GM18951 (cell line): ENCODE results near the gene TBC1D8.

Source experiments
- POLR2A ChIP-seq: IDR thresholded peaks from 4 replicates; pipeline ENCODE4 v1.6.1; 2011; ENCODE audit warnings: mild to moderate bottlenecking; ENCODE audit not compliant: insufficient read length, insufficient read depth; ENCODE audit errors: extremely low read depth
- in situ Hi-C: fragments of 300-500 bp; cut with MboI; formaldehyde crosslinking; loops from one replicate; pipeline ENCODE4 v1.12.0; 2022; ENCODE audit warnings: low sequenced_read_pairs, mixed read lengths, inconsistent platforms; ENCODE audit not compliant: unreplicated experiment

TBC1D8 gene

GRCh38 chr2:101026923-101027469 is 124.2 kb downstream of the TBC1D8 start:
- TF ChIP-seq POLR2A = no peak
- in situ Hi-C loops = no loop called here

DNA sequence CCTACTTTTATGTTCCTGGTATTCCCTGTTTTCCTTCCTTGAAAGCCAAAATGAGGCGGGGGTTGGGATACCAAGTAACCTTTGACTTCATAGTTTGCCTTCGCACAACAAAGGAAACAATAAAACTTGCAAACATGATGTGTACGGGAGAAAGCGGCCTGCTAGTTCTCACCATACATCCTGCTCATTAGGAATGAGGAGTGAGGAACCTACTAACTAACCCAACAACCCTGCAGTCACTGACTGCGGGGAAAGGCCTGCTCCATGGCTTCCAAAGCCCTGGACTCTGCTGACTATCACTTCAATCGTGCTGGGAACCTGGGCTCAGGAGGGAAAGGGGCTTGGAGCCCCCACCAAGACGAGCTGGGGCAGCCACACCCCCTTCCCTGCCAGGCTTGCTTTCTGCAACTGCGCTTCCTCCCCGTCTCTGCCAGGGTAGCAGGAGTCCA is 124.9 kb downstream of the TBC1D8 start:
- in situ Hi-C loops = no loop called here
- TF ChIP-seq POLR2A = no peak

- in situ Hi-C loops = no loop called here
- TF ChIP-seq POLR2A = no peak
Observed at GRCh38 chr2:101025561-101025960, 125.6 kb downstream of the TBC1D8 start.

GRCh38 chr2:101023327-101024107 is 127.7 kb downstream of the TBC1D8 start:
- TF ChIP-seq POLR2A = no peak
- in situ Hi-C loops = no loop called here

GRCh38 chr2:101022221-101022620 is 129.0 kb downstream of the TBC1D8 start:
- TF ChIP-seq POLR2A = no peak
- in situ Hi-C loops = no loop called here

DNA sequence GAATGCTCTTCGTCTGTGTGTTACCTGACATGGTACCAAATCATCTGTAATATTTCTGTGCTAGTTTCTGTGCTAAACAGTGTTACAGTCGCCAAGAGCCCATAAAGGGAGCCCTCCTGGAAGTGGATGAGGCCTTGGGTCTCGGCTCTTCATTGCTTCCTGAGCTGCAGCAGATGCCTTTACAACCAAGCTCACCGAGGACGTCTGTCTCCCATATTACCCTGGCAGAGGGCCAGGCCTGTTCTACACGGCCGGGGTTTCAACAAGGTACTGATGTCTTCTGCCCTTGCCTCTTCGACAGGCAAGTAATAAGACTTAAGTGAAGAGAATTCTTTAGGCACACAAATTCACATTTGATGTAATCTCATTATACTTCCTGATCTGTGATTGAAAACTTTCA is 132.2 kb downstream of the TBC1D8 start:
- in situ Hi-C loops = no loop called here
- no peak for TF ChIP-seq POLR2A

DNA sequence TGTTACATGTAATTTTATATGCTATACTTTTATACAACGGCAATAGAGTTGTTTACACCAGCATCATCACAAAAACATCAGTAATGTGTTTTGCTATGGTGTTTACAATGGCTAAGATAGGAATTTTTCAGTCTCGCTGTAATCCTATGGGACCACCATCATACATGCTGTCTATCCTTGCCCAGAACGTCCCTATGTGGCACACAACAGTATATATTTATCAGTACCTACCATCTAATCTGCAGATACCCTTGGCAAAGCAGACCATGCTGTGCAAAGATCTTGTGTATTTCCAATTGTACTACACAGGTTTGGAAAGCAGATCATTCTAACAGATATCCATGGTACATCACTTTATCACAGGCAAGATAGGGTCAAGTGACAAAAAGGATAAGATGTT is 133.8 kb downstream of the TBC1D8 start:
- in situ Hi-C loops = no loop called here

DNA sequence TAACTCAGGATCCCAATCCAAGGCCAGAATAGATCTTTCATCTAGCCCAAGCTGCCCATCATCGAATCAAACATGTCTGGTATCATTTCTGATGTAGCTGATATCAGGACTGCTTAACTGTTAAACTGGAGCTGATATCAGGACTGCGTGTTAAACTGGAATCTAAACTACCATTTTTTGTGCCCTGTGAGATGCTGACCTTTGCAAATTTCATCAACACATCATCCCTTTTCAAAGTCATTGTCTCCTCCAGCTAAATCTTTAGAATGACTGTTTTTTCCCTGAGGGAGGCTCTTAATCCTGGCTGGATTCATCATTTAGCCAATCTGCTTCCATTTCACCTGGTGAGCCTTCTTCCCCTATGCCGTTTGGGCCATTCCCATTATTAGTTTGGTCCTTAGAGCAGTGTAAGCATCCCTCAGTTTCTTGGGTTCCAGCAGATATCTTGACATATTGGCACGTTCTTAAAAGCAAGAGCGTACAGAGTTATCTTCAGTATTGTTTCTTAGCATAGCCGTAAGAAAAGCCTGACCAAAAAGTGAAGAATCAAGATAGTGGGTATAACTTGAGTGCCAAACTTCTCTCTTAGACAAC is 136.8 kb downstream of the TBC1D8 start:
- in situ Hi-C loops = no loop called here
- no peak for TF ChIP-seq POLR2A

More for the DNA sequence above, 133.8 kb downstream of the TBC1D8 start:
- TF ChIP-seq POLR2A = no peak

GRCh38 chr2:101012706-101013181 is 138.4 kb downstream of the TBC1D8 start:
- in situ Hi-C loops = no loop called here
- no peak for TF ChIP-seq POLR2A

DNA sequence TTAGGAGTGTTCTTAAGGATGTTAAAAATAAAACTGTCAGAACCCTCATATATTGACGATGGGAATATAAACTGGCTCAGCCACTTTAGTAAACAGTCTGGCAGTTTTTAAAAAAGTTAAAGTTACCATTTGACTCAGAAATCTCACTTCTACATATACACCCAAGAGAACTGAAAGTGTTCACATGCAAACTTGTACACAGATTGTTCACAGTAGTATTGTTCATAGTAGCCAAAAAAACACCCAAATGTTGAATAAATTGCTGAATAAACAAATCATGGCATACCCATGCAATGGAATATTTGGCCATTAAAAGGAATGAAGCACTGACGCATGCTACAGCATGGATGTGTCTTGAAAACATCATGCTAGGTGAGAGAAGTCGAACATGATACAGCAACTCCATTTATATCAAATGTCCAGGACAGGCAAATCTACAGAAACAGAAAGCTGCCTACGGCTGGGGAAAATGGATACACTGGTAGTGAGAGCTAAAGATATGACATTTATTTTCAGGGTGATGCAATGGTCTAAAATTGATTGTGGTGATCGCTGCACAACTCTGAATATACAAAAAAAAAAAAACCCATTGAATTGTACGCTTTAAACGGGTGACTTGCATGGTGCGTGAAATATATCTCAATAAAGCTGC is 139.0 kb downstream of the TBC1D8 start:
- no peak for TF ChIP-seq POLR2A
- in situ Hi-C loops = no loop called here

DNA sequence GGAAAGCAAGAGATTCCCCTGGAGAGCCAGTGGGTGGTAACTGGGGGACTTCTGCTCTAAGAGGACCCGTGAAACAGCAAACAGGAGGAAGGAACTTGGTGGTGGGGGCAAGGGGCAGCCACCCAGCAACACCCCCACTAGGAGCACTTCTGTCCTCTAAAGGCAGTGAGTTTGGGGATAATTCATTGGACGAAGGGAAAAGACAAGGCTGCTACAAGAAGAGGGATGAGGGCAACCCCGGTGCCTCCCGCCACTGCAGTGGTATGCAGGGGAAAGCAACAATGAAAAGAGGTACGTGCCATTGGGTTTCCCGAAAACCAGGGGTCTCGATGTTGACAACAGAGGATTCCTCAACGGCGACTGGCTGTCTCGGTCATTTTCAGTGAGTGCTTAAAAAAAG is 140.0 kb downstream of the TBC1D8 start:
- TF ChIP-seq POLR2A = no peak
- in situ Hi-C loops = no loop called here

- in situ Hi-C loops = no loop called here
- TF ChIP-seq POLR2A = peak; percentile 15
Observed at GRCh38 chr2:101007415-101008345, 143.5 kb downstream of the TBC1D8 start.

DNA sequence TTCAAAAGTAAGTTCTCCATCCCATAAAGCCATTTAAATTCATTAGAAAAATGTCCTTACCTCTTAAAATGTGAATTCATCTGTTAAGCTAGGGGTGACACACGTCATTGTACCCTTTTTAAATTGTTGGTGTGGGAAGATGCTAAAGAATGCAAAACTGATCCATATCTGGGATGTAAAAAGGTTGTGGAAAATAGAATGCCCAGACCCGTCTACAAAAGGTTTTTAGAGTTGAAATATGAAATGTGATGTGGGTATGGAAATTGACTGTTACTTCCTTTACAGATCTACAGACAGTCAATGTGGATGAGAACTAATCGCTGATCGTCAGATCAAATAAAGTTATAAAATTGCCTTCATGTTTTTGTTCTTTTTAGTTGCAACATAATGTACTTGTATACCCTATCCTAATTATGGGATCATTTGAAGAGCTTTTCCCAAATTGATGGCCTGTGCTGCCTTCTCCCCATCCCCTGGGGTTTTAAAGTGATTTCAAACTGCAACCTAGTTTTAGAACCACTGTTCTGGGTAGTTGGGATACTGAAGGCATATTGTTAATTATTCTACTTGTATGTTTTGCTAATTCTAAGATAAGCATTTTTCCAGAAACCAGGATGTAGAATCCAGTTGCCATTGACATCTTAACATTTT is 145.0 kb downstream of the TBC1D8 start:
- in situ Hi-C loops = no loop called here
- TF ChIP-seq POLR2A = no peak
